ENCODE results near the gene SEH1L.

The SEH1L gene

DNA sequence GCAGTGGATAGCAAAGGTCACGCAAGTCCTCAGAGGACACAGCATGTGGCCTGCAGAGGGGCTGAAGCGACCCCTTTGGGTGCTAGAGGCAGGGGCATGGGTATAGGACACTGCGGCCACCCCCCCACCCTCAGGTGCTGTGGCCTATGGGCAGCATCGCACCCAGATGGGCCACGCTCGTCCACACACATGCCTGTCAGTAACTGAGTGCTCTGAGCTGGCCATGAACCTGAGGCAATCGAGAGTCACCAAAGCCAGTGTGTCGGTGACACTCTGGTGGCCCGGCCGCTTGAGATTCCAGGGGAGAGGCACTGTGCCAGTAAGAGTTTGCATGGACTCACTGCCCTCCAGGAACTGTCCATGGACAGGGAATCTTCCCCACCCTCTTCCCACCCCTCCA, 41.0 kb upstream of the SEH1L start:
- Histone ChIP-seq H3K9me2 (ENCODE audit: low read depth, low read length) (no peaks in the 10 kb centered on the region), H3K27me3 (ENCODE audit: insufficient read depth, low read length) (peaks cover 18% of the 10 kb centered on the region; the same call in 1 of the 2 replicates), H3K9me3 (ENCODE audit: low read length) (no peaks in the 10 kb centered on the region), H3K36me3 (ENCODE audit: insufficient read depth, low read length) (no peaks in the 10 kb centered on the region), H3K9ac (ENCODE audit: low read length) (no peak overlapping the region), H3K79me2 (ENCODE audit: insufficient read depth, low read length) (no peaks in the 10 kb centered on the region), H3F3A (ENCODE audit: insufficient read depth, low read length) (no peaks in the 10 kb centered on the region), H3K4me1 (ENCODE audit: insufficient read depth, low read length, severe bottlenecking) (peaks cover 10% of the 10 kb centered on the region), H3K27ac (ENCODE audit: low read depth, low read length, poor library complexity, severe bottlenecking) (no peak overlapping the region), H3K4me2 (ENCODE audit: low read length) (no peak overlapping the region), H3K4me3 (ENCODE audit: low read depth, low read length, poor library complexity, severe bottlenecking) (no peak overlapping the region), H2AFZ (ENCODE audit: low read length) (no peak overlapping the region), H4K20me1 (ENCODE audit: insufficient read depth, low read length) (no peaks in the 10 kb centered on the region)
- no peak for TF ChIP-seq EZH2 (IDR thresholded peaks at IDR 0.05; ENCODE audit: borderline replicate concordance, low read length)
- TF ChIP-seq, protein P1, sequence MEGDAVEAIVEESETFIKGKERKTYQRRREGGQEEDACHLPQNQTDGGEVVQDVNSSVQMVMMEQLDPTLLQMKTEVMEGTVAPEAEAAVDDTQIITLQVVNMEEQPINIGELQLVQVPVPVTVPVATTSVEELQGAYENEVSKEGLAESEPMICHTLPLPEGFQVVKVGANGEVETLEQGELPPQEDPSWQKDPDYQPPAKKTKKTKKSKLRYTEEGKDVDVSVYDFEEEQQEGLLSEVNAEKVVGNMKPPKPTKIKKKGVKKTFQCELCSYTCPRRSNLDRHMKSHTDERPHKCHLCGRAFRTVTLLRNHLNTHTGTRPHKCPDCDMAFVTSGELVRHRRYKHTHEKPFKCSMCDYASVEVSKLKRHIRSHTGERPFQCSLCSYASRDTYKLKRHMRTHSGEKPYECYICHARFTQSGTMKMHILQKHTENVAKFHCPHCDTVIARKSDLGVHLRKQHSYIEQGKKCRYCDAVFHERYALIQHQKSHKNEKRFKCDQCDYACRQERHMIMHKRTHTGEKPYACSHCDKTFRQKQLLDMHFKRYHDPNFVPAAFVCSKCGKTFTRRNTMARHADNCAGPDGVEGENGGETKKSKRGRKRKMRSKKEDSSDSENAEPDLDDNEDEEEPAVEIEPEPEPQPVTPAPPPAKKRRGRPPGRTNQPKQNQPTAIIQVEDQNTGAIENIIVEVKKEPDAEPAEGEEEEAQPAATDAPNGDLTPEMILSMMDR (IDR thresholded peaks at IDR 0.05; ENCODE audit: low read length) = no peak

DNA sequence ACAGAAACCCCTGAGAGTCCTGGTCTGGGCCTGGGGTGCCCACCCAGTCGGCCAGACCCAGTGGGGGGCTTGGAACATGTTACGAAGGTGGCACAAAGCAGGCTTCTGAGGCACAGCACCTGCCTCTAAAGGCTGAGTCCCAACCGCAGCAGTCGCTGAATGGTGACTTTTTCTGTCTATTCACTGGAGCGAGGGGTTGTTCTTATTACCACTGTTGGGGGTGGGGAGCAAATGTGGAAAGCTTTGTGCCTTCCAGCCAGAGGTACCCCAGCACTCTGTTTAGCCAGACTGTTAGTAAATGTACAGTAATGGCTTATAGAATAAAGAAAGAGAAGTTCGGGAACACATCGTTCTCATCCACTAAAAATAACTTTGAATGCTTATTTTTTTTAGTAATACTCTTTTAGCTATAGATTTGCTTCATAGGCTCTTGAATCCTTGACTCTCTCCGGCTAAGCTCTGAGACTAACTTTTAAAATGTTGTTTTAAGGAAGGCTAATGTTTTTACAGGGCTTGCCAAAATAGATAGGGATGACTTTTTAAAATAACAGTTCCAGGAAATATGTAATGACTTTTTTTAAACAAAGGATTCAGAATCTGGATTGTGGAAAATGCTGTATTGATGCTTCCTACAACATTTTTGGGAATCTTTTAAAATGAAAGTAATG, 40.4 kb upstream of the SEH1L start:
- Histone ChIP-seq H3K27ac (ENCODE audit: low read depth, low read length, poor library complexity, severe bottlenecking) (no peak overlapping the region), H3F3A (ENCODE audit: insufficient read depth, low read length) (no peaks in the 10 kb centered on the region), H4K20me1 (ENCODE audit: insufficient read depth, low read length) (no peaks in the 10 kb centered on the region), H3K9ac (ENCODE audit: low read length) (no peak overlapping the region), H2AFZ (ENCODE audit: low read length) (no peak overlapping the region), H3K4me1 (ENCODE audit: insufficient read depth, low read length, severe bottlenecking) (peaks cover 10% of the 10 kb centered on the region), H3K4me3 (ENCODE audit: low read depth, low read length, poor library complexity, severe bottlenecking) (no peak overlapping the region), H3K4me2 (ENCODE audit: low read length) (no peak overlapping the region), H3K9me2 (ENCODE audit: low read depth, low read length) (no peaks in the 10 kb centered on the region), H3K79me2 (ENCODE audit: insufficient read depth, low read length) (no peaks in the 10 kb centered on the region), H3K27me3 (ENCODE audit: insufficient read depth, low read length) (peaks cover 18% of the 10 kb centered on the region; the same call in 1 of the 2 replicates), H3K36me3 (ENCODE audit: insufficient read depth, low read length) (no peaks in the 10 kb centered on the region), H3K9me3 (ENCODE audit: low read length) (no peaks in the 10 kb centered on the region)
- TF ChIP-seq, protein P1 (IDR thresholded peaks at IDR 0.05; ENCODE audit: low read length) = no peak
- TF ChIP-seq EZH2 (IDR thresholded peaks at IDR 0.05; ENCODE audit: borderline replicate concordance, low read length) = no peak

DNA sequence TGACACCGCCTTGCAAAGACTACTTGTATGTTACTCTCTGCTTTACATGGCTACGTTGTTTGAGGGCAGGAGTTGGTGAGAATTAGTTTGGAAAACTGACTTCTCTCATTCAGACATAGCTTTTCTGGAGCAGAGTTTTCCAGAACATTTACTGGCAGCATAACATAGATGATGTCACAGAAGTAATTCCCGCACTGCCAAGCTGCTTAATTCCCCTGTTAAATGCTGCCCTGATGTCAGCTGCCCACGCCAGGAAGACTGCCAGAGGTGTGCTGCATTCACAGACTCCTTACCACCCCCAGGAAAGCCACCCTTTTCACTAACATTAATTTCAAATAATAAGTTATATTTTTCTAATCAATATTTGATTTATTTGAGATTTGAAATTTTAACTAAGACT, 39.1 kb upstream of the SEH1L start:
- no peaks in the 10 kb centered on the region for H4K20me1 ChIP-seq (ENCODE audit: insufficient read depth, low read length)
- H3K4me2 ChIP-seq (ENCODE audit: low read length) = no peak overlapping the region
- H3K4me1 ChIP-seq (ENCODE audit: insufficient read depth, low read length, severe bottlenecking) = peaks cover 10% of the 10 kb centered on the region
- H2AFZ ChIP-seq (ENCODE audit: low read length) = no peak overlapping the region
- H3K9ac ChIP-seq (ENCODE audit: low read length) = no peak overlapping the region
- TF ChIP-seq, protein P1 (IDR thresholded peaks at IDR 0.05; ENCODE audit: low read length) = no peak
- no peak for TF ChIP-seq EZH2 (IDR thresholded peaks at IDR 0.05; ENCODE audit: borderline replicate concordance, low read length)
- no peaks in the 10 kb centered on the region for H3F3A ChIP-seq (ENCODE audit: insufficient read depth, low read length)
- H3K27ac ChIP-seq (ENCODE audit: low read depth, low read length, poor library complexity, severe bottlenecking) = no peak overlapping the region
- H3K4me3 ChIP-seq (ENCODE audit: low read depth, low read length, poor library complexity, severe bottlenecking) = no peak overlapping the region
- no peaks in the 10 kb centered on the region for H3K9me2 ChIP-seq (ENCODE audit: low read depth, low read length)
- no peaks in the 10 kb centered on the region for H3K36me3 ChIP-seq (ENCODE audit: insufficient read depth, low read length)
- H3K79me2 ChIP-seq (ENCODE audit: insufficient read depth, low read length) = no peaks in the 10 kb centered on the region
- H3K27me3 ChIP-seq (ENCODE audit: insufficient read depth, low read length) = peaks cover 18% of the 10 kb centered on the region; the same call in 1 of the 2 replicates
- no peaks in the 10 kb centered on the region for H3K9me3 ChIP-seq (ENCODE audit: low read length)
